MM.1S (cell line): Measurements from ENCODE around the gene IFITM1.

Experiments
- DNase-seq: peaks from one replicate; pipeline ENCODE4 v3.0.0-alpha.2; 2015
- H2AFZ ChIP-seq: fragments of 300-600 bp; sonication (generic); 2 replicates; pipeline ENCODE4 v1.6.0; 2016; ENCODE audit warnings: antibody characterized with exemption, low read length
- H3F3A ChIP-seq: fragments of 300-600 bp; sonication (generic); 2 replicates; pipeline ENCODE4 v1.6.1; 2016; ENCODE audit warnings: mild to moderate bottlenecking, antibody characterized with exemption, low read length, moderate library complexity, mixed read lengths; ENCODE audit not compliant: insufficient read depth
- H3K27ac ChIP-seq: fragments of 300-600 bp; sonication (generic); 2 replicates; pipeline ENCODE4 v1.5.1; 2016; ENCODE audit warnings: mild to moderate bottlenecking, low read length
- H3K27me3 ChIP-seq: fragments of 300-600 bp; sonication (generic); replicated peaks from 2 replicates; pipeline ENCODE4 v1.6.0; 2016; ENCODE audit warnings: low read length; ENCODE audit not compliant: insufficient read depth
- H3K36me3 ChIP-seq: fragments of 300-600 bp; sonication (generic); replicated peaks from 2 replicates; pipeline ENCODE4 v1.6.1; 2016; ENCODE audit warnings: mild to moderate bottlenecking, low read length, mixed read lengths; ENCODE audit not compliant: insufficient read depth
- H3K4me1 ChIP-seq: fragments of 300-600 bp; sonication (generic); 2 replicates; pipeline ENCODE4 v1.6.1; 2016; ENCODE audit warnings: low read length, mixed read lengths
- H3K4me2 ChIP-seq: fragments of 300-600 bp; sonication (generic); 2 replicates; pipeline ENCODE4 v1.6.0; 2016; ENCODE audit warnings: low read depth, low read length
- H3K4me3 ChIP-seq: fragments of 300-600 bp; sonication (generic); 2 replicates; pipeline ENCODE4 v1.5.1; 2016; ENCODE audit warnings: low read length, mixed read lengths
- H3K79me2 ChIP-seq: fragments of 300-600 bp; sonication (generic); 2 replicates; pipeline ENCODE4 v1.6.1; 2016; ENCODE audit warnings: mixed run types, low read length, mixed read lengths
- H3K9ac ChIP-seq: fragments of 300-600 bp; sonication (generic); 2 replicates; pipeline ENCODE4 v1.6.1; 2016; ENCODE audit warnings: low read length, mixed read lengths
- H3K9me2 ChIP-seq: fragments of 300-600 bp; sonication (generic); replicated peaks from 2 replicates; pipeline ENCODE4 v1.6.1; 2016; ENCODE audit warnings: mild to moderate bottlenecking, low read length, mixed read lengths; ENCODE audit not compliant: insufficient read depth
- H3K9me3 ChIP-seq: fragments of 300-600 bp; sonication (generic); replicated peaks from 2 replicates; pipeline ENCODE4 v1.6.1; 2016; ENCODE audit warnings: mild to moderate bottlenecking, low read length, mixed read lengths; ENCODE audit not compliant: insufficient read depth
- H4K20me1 ChIP-seq: fragments of 300-600 bp; sonication (generic); 2 replicates; pipeline ENCODE4 v1.6.1; 2016; ENCODE audit warnings: mild to moderate bottlenecking, low read length, moderate library complexity, mixed read lengths; ENCODE audit not compliant: insufficient read depth
- CTCF ChIP-seq: fragments of 300-600 bp; sonication (generic); IDR thresholded peaks from 2 replicates; pipeline ENCODE4 v1.5.1; 2016; ENCODE audit warnings: antibody characterized with exemption, low read length, mixed read lengths
- EZH2 ChIP-seq: fragments of 300-600 bp; sonication (generic); optimal IDR thresholded peaks from 2 replicates; pipeline ENCODE3; 2017; ENCODE audit warnings: low read depth, mild to moderate bottlenecking, antibody characterized with exemption, low read length, mixed read lengths
- EZH2phosphoT487 ChIP-seq: fragments of 300-600 bp; sonication (generic); IDR thresholded peaks from 2 replicates; pipeline ENCODE4 v1.6.1; 2018; ENCODE audit warnings: antibody characterized with exemption, low read length

IFITM1 gene

GRCh38 chr11:297051-297585 is 16.7 kb upstream of the IFITM1 start:
- H3K79me2 ChIP-seq: no peaks in the 10 kb centered on the region
- H2AFZ ChIP-seq: no peak overlapping the region
- no peak overlapping the region for H3K4me3 ChIP-seq
- no peak overlapping the region for H3K4me2 ChIP-seq
- H3K36me3 ChIP-seq: no peaks in the 10 kb centered on the region
- peaks cover 36% of the 10 kb centered on the region for H3K27me3 ChIP-seq
- no peaks in the 10 kb centered on the region for H3K9me2 ChIP-seq
- H4K20me1 ChIP-seq: no peaks in the 10 kb centered on the region
- H3K9ac ChIP-seq: no peak overlapping the region
- no peaks in the 10 kb centered on the region for H3K4me1 ChIP-seq
- H3K27ac ChIP-seq: no peak overlapping the region
- no peak for DNase-seq
- no peaks in the 10 kb centered on the region for H3F3A ChIP-seq
- no peaks in the 10 kb centered on the region for H3K9me3 ChIP-seq
- TF ChIP-seq EZH2: no peak

- no peak for TF ChIP-seq CTCF
- TF ChIP-seq EZH2phosphoT487: no peak
- TF ChIP-seq EZH2: no peak
- Histone ChIP-seq H3K9ac (no peak overlapping the region), H3F3A (no peaks in the 10 kb centered on the region), H3K9me2 (no peaks in the 10 kb centered on the region), H3K27me3 (peaks cover 41% of the 10 kb centered on the region), H3K9me3 (no peaks in the 10 kb centered on the region), H3K4me3 (no peak overlapping the region), H3K36me3 (no peaks in the 10 kb centered on the region), H3K4me1 (no peaks in the 10 kb centered on the region), H3K27ac (no peak overlapping the region), H3K79me2 (no peaks in the 10 kb centered on the region), H3K4me2 (no peak overlapping the region), H2AFZ (no peak overlapping the region), H4K20me1 (no peaks in the 10 kb centered on the region)
- DNase-seq: no peak
These were observed 16.0 kb upstream of the IFITM1 start for GRCh38 chr11:297586-298405.

- Histone ChIP-seq H3K4me2 (no peak overlapping the region), H3K4me1 (no peaks in the 10 kb centered on the region), H2AFZ (no peak overlapping the region), H3K9ac (no peak overlapping the region), H3K27me3 (peaks cover 49% of the 10 kb centered on the region), H3K4me3 (no peak overlapping the region), H3K9me3 (no peaks in the 10 kb centered on the region), H3K27ac (no peak overlapping the region), H4K20me1 (no peaks in the 10 kb centered on the region), H3K36me3 (no peaks in the 10 kb centered on the region), H3K79me2 (no peaks in the 10 kb centered on the region), H3K9me2 (no peaks in the 10 kb centered on the region), H3F3A (no peaks in the 10 kb centered on the region)
- TF ChIP-seq EZH2phosphoT487 (no peak), CTCF (no peak), EZH2 (no peak)
- DNase-seq: no peak
These were observed 15.3 kb upstream of the IFITM1 start for GRCh38 chr11:298406-299065.
